ENCODE measurements around the gene EPHA3.

DNA sequence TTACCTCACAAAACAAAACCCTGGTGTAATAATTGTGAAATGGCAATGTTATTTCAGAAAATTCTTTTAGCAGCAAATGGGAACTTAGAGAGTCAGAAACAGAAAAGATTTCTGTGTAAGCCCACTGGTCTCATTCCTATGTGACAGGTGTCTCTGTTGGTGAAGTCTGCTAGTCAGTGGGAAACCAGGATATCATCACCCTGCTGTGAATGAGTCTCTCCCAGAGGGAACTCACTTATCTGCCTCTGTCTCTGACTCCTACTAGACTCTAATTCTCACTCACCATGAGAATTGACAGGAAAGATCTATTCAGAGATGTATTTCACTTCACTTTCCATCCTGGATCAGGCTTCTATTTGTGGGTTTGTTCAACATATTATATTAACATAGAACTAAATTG is 266.0 kb downstream of the EPHA3 start:
- peak; percentile 71 for TF ChIP-seq EP300 (conservative IDR thresholded peaks at IDR 0.05; ENCODE audit: poor library complexity, severe bottlenecking)
- TF ChIP-seq, protein P1, sequence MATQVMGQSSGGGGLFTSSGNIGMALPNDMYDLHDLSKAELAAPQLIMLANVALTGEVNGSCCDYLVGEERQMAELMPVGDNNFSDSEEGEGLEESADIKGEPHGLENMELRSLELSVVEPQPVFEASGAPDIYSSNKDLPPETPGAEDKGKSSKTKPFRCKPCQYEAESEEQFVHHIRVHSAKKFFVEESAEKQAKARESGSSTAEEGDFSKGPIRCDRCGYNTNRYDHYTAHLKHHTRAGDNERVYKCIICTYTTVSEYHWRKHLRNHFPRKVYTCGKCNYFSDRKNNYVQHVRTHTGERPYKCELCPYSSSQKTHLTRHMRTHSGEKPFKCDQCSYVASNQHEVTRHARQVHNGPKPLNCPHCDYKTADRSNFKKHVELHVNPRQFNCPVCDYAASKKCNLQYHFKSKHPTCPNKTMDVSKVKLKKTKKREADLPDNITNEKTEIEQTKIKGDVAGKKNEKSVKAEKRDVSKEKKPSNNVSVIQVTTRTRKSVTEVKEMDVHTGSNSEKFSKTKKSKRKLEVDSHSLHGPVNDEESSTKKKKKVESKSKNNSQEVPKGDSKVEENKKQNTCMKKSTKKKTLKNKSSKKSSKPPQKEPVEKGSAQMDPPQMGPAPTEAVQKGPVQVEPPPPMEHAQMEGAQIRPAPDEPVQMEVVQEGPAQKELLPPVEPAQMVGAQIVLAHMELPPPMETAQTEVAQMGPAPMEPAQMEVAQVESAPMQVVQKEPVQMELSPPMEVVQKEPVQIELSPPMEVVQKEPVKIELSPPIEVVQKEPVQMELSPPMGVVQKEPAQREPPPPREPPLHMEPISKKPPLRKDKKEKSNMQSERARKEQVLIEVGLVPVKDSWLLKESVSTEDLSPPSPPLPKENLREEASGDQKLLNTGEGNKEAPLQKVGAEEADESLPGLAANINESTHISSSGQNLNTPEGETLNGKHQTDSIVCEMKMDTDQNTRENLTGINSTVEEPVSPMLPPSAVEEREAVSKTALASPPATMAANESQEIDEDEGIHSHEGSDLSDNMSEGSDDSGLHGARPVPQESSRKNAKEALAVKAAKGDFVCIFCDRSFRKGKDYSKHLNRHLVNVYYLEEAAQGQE (IDR thresholded peaks at IDR 0.05; ENCODE audit: borderline replicate concordance), result peak; percentile 55
- no peak for TF ChIP-seq CTCF (IDR thresholded peaks at IDR 0.05; ENCODE audit: poor library complexity, severe bottlenecking)
- TF ChIP-seq SMC3 (conservative IDR thresholded peaks at IDR 0.05; ENCODE audit: poor library complexity), result no peak
- TF ChIP-seq POLR2AphosphoS5 (IDR thresholded peaks at IDR 0.05), result peak; percentile 49
- TF ChIP-seq EZH2 (IDR thresholded peaks at IDR 0.05; ENCODE audit: borderline replicate concordance, insufficient read depth, low read length, poor library complexity, severe bottlenecking), result no peak
- TF ChIP-seq TAF1 (IDR thresholded peaks at IDR 0.05; ENCODE audit: low read depth), result no peak
